ENCODE measurements around the gene TMPRSS7.

Gene TMPRSS7

GRCh38 chr3:112074006-112074405, 39.5 kb downstream of the TMPRSS7 start:
- DNase-seq: no peak

GRCh38 chr3:112074616-112075497, 40.3 kb downstream of the TMPRSS7 start:
- no peak for DNase-seq

- DNase-seq: no peak
Observed at GRCh38 chr3:112078125-112079083, 43.9 kb downstream of the TMPRSS7 start.

- no peak for DNase-seq
Observed at GRCh38 chr3:112083239-112083638, 48.7 kb downstream of the TMPRSS7 start.

- no peak for DNase-seq
Observed at GRCh38 chr3:112084980-112085705, 50.6 kb downstream of the TMPRSS7 start.

- DNase-seq: no peak
Observed at GRCh38 chr3:112085735-112086075, 51.2 kb downstream of the TMPRSS7 start.

GRCh38 chr3:112086076-112086854, 51.7 kb downstream of the TMPRSS7 start, which contains the start of gene C3orf52:
Gene C3orf52 (plus strand): TSS chr3:112086389. CDS start chr3:112086408, 19 bp downstream.
- DNase-seq: peak; percentile 37

GRCh38 chr3:112086875-112087524, 52.5 kb downstream of the TMPRSS7 start:
- DNase-seq: no peak

- DNase-seq: no peak
Observed at GRCh38 chr3:112087746-112088145, 53.2 kb downstream of the TMPRSS7 start.

GRCh38 chr3:112088944-112089343, 54.4 kb downstream of the TMPRSS7 start:
- no peak for DNase-seq

GRCh38 chr3:112089956-112090886, 55.7 kb downstream of the TMPRSS7 start:
- no peak for DNase-seq

- no peak for DNase-seq
Observed at GRCh38 chr3:112090887-112091586, 56.5 kb downstream of the TMPRSS7 start.

- DNase-seq: no peak
Observed at GRCh38 chr3:112092496-112093179, 58.1 kb downstream of the TMPRSS7 start.

- no peak for DNase-seq
Observed at GRCh38 chr3:112093180-112093522, 58.6 kb downstream of the TMPRSS7 start.

GRCh38 chr3:112095731-112096130, 61.2 kb downstream of the TMPRSS7 start:
- DNase-seq: no peak

GRCh38 chr3:112096176-112096575, 61.6 kb downstream of the TMPRSS7 start:
- no peak for DNase-seq

- no peak for DNase-seq
Observed at GRCh38 chr3:112097378-112097777, 62.8 kb downstream of the TMPRSS7 start.

- DNase-seq: no peak
Observed at GRCh38 chr3:112101916-112102315, 67.4 kb downstream of the TMPRSS7 start.

GRCh38 chr3:112104774-112105173, 70.2 kb downstream of the TMPRSS7 start:
- no peak for DNase-seq
